SU-DHL-6 (cell line): Measurements from ENCODE around the gene RETREG2.

Experiments used
- EZH2phosphoT487 ChIP-seq: fragments of 200-600 bp; sonication (generic), shearing (Covaris generic); conservative IDR thresholded peaks from 2 replicates; pipeline ENCODE4 v1.6.1; 2018; ENCODE audit warnings: mild to moderate bottlenecking, antibody characterized with exemption, low read length, moderate library complexity, mixed read lengths
- TF ChIP-seq, protein P1 (sequence below): fragments of 200-600 bp; sonication (generic); IDR thresholded peaks from one replicate; pipeline ENCODE4 v1.5.1; 2017; ENCODE audit warnings: antibody characterized with exemption, mild to moderate bottlenecking, low read length, moderate library complexity; ENCODE audit not compliant: insufficient read depth, poor library complexity, severe bottlenecking

DNA sequence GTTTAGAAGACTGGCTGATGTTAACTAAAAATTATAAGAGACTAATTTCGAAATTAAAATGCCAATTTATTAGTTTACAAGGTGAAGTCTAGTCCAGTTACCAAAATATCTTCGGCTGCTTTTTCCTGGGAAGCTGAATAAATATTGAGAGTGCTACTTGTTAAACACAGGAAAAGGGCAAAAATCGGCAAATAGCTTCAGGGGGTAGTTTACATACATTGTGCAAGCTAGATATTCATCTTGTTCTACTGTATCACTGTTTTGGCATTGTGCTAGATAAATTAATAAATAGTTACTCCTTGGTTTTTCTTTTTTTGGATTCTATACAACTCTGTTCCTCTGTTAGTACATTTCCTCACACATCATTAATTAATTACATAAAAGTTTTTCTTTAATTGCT lies 46.7 kb upstream of the RETREG2 start:
- TF ChIP-seq, protein P1, sequence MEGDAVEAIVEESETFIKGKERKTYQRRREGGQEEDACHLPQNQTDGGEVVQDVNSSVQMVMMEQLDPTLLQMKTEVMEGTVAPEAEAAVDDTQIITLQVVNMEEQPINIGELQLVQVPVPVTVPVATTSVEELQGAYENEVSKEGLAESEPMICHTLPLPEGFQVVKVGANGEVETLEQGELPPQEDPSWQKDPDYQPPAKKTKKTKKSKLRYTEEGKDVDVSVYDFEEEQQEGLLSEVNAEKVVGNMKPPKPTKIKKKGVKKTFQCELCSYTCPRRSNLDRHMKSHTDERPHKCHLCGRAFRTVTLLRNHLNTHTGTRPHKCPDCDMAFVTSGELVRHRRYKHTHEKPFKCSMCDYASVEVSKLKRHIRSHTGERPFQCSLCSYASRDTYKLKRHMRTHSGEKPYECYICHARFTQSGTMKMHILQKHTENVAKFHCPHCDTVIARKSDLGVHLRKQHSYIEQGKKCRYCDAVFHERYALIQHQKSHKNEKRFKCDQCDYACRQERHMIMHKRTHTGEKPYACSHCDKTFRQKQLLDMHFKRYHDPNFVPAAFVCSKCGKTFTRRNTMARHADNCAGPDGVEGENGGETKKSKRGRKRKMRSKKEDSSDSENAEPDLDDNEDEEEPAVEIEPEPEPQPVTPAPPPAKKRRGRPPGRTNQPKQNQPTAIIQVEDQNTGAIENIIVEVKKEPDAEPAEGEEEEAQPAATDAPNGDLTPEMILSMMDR, result no peak
- no peak for TF ChIP-seq EZH2phosphoT487
